SU-DHL-6 (cell line): ENCODE results near the gene BTAF1.
"Not testable (repeated sequence)": the region's sequence is repeated elsewhere in the genome, so short reads cannot be mapped to it uniquely, and the experiment has no call there.

Experiments used
- H2AFZ ChIP-seq: fragments of 200-600 bp; sonication (generic); 2 replicates; pipeline ENCODE4 v1.6.1; 2014; ENCODE audit warnings: low read depth, mild to moderate bottlenecking, moderate library complexity, mixed read lengths, antibody characterized with exemption, low read length; ENCODE audit not compliant: severe bottlenecking
- H3F3A ChIP-seq: fragments of 200-600 bp; shearing (Covaris generic); 2 replicates; pipeline ENCODE4 v1.6.0; 2016; ENCODE audit warnings: antibody characterized with exemption, mild to moderate bottlenecking; ENCODE audit not compliant: insufficient read depth
- H3K27ac ChIP-seq: fragments of 200-600 bp; sonication (generic); 2 replicates; pipeline ENCODE4 v1.5.1; 2016; ENCODE audit warnings: low read depth, mild to moderate bottlenecking, low read length, moderate library complexity, mixed read lengths
- H3K27me3 ChIP-seq: fragments of 200-600 bp; sonication (generic), shearing (Covaris generic); 2 replicates; pipeline ENCODE4 v1.6.0; 2014; ENCODE audit warnings: mild to moderate bottlenecking, low read length
- H3K36me3 ChIP-seq: fragments of 200-600 bp; sonication (generic); 2 replicates; pipeline ENCODE4 v1.6.1; 2014; ENCODE audit warnings: mild to moderate bottlenecking, low read length, mixed read lengths
- H3K4me2 ChIP-seq: fragments of 300-600, 200-600 bp; shearing (Covaris generic), sonication (generic); 2 replicates; pipeline ENCODE4 v1.6.0; 2014; ENCODE audit warnings: low read length, low read depth, mild to moderate bottlenecking; ENCODE audit not compliant: poor library complexity, severe bottlenecking
- H3K4me3 ChIP-seq: fragments of 200-600 bp; sonication (generic); 2 replicates; pipeline ENCODE4 v1.5.1; 2014; ENCODE audit warnings: antibody characterized with exemption, low read length, mild to moderate bottlenecking, mixed read lengths; ENCODE audit not compliant: insufficient read depth, poor library complexity, severe bottlenecking
- H3K79me2 ChIP-seq: fragments of 200-600 bp; sonication (generic); 2 replicates; pipeline ENCODE4 v1.6.1; 2014; ENCODE audit warnings: mild to moderate bottlenecking, low read length, moderate library complexity; ENCODE audit not compliant: insufficient read depth
- H3K9ac ChIP-seq: fragments of 200-600 bp; sonication (generic); 2 replicates; pipeline ENCODE4 v1.7.0; 2014; ENCODE audit warnings: mild to moderate bottlenecking, low read length
- H3K9me2 ChIP-seq: fragments of 200-600 bp; sonication (generic); replicated peaks from 2 replicates; pipeline ENCODE4 v1.6.1; 2014; ENCODE audit warnings: low read length; ENCODE audit not compliant: insufficient read depth
- H3K9me3 ChIP-seq: fragments of 200-600 bp; sonication (generic); 2 replicates; pipeline ENCODE4 v1.6.1; 2014; ENCODE audit warnings: low read length, mixed read lengths; ENCODE audit not compliant: insufficient read depth
- H4K20me1 ChIP-seq: fragments of 200-600 bp; sonication (generic); 2 replicates; pipeline ENCODE4 v1.6.1; 2014; ENCODE audit warnings: low read depth, mild to moderate bottlenecking, antibody characterized with exemption, low read length, moderate library complexity, mixed read lengths
- CTCF ChIP-seq: fragments of 200-600 bp; sonication (generic); IDR thresholded peaks from one replicate; pipeline ENCODE4 v1.5.1; 2017; ENCODE audit warnings: antibody characterized with exemption, mild to moderate bottlenecking, low read length, moderate library complexity; ENCODE audit not compliant: insufficient read depth, poor library complexity, severe bottlenecking
- EZH2phosphoT487 ChIP-seq: fragments of 200-600 bp; sonication (generic), shearing (Covaris generic); conservative IDR thresholded peaks from 2 replicates; pipeline ENCODE4 v1.6.1; 2018; ENCODE audit warnings: mild to moderate bottlenecking, antibody characterized with exemption, low read length, moderate library complexity, mixed read lengths

Gene BTAF1

GRCh38 chr10:92014620-92015019 is 91.0 kb downstream of the BTAF1 start:
- Histone ChIP-seq H3K4me3 (no peak overlapping the region), H3K27me3 (no peaks in the 10 kb centered on the region), H3K9me3 (no peaks in the 10 kb centered on the region), H3K27ac (no peak overlapping the region), H3K9ac (no peak overlapping the region), H3K79me2 (no peaks in the 10 kb centered on the region), H3F3A (peaks cover 5% of the 10 kb centered on the region), H3K4me2 (no peak overlapping the region), H3K36me3 (peaks cover 24% of the 10 kb centered on the region), H3K9me2 (no peaks in the 10 kb centered on the region), H4K20me1 (no peaks in the 10 kb centered on the region), H2AFZ (no peak overlapping the region)
- TF ChIP-seq EZH2phosphoT487 = no peak
- TF ChIP-seq CTCF = no peak

- Histone ChIP-seq H3K27me3 (no peaks in the 10 kb centered on the region), H3F3A (no peaks in the 10 kb centered on the region; the same call in 1 of the 2 replicates), H4K20me1 (no peaks in the 10 kb centered on the region), H3K9ac (no peak overlapping the region), H3K79me2 (no peaks in the 10 kb centered on the region), H3K9me3 (no peaks in the 10 kb centered on the region), H3K27ac (no peak overlapping the region), H3K4me3 (no peak overlapping the region), H2AFZ (no peak overlapping the region), H3K4me2 (no peak overlapping the region), H3K9me2 (no peaks in the 10 kb centered on the region), H3K36me3 (peaks cover 59% of the 10 kb centered on the region)
- TF ChIP-seq EZH2phosphoT487 (no peak), CTCF (no peak)
Measured at GRCh38 chr10:92024700-92025099, 101.1 kb downstream of the BTAF1 start.

GRCh38 chr10:92025340-92025739 is 101.8 kb downstream of the BTAF1 start:
- not testable (repeated sequence) for H2AFZ ChIP-seq, H3K79me2 ChIP-seq, H3K4me2 ChIP-seq, H3K27me3 ChIP-seq, H3K4me3 ChIP-seq, H3K27ac ChIP-seq, H3K9me2 ChIP-seq, H3F3A ChIP-seq, H3K9ac ChIP-seq, H3K9me3 ChIP-seq, H4K20me1 ChIP-seq
- H3K36me3 ChIP-seq = peaks cover 63% of the 10 kb centered on the region

GRCh38 chr10:92027141-92027540 is 103.6 kb downstream of the BTAF1 start:
- H3K36me3 ChIP-seq = peaks cover 59% of the 10 kb centered on the region
- H3K9ac ChIP-seq = no peak overlapping the region
- no peak overlapping the region for H3K4me2 ChIP-seq

More at GRCh38 chr10:92027141-92027540, 103.6 kb downstream of the BTAF1 start:
- Histone ChIP-seq H4K20me1 (no peaks in the 10 kb centered on the region), H2AFZ (no peak overlapping the region), H3K4me3 (no peak overlapping the region), H3K79me2 (no peaks in the 10 kb centered on the region), H3K27me3 (no peaks in the 10 kb centered on the region), H3F3A (peaks cover 6% of the 10 kb centered on the region; the same call in 1 of the 2 replicates), H3K27ac (no peak overlapping the region), H3K9me3 (no peaks in the 10 kb centered on the region), H3K9me2 (no peaks in the 10 kb centered on the region)
- no peak for TF ChIP-seq CTCF
